HepG2 (cell line): ENCODE data around the gene ZBTB45. TPM values are rescaled to one million over a fixed set of nuclear protein-coding genes. Genes with fewer than 3 reads are reported as not detected.

Experiments used
- E2F5 ChIP-seq: sonication (generic); formaldehyde crosslinking; conservative IDR thresholded peaks from 2 replicates; pipeline ENCODE4 v1.4.0; 2020; ENCODE audit warnings: missing genetic modification reagents
- ESRRA ChIP-seq: sonication (generic); formaldehyde crosslinking; IDR thresholded peaks from 2 replicates; pipeline ENCODE4 v1.5.1; 2020; ENCODE audit warnings: mild to moderate bottlenecking, low read depth, missing genetic modification reagents
- IRF2 ChIP-seq: IDR thresholded peaks from 2 replicates; pipeline ENCODE4 v1.6.1; 2018; ENCODE audit warnings: missing genetic modification reagents, missing compliant biosample characterization
- NONO ChIP-seq, 2 experiments: fragments of 450-650 bp in 1 of 2; sonication (generic) in 1 of 2; formaldehyde crosslinking in 1 of 2; IDR thresholded peaks in 1 of 2; conservative IDR thresholded peaks in 1 of 2; 2 replicates each; pipeline versions ENCODE4 v1.6.1 to v1.8.0; 2017 to 2022; ENCODE audit warnings: mild to moderate bottlenecking in 1 of 2, missing genetic modification reagents in 1 of 2, moderate library complexity in 1 of 2
- YY1 ChIP-seq: IDR thresholded peaks from 2 replicates; pipeline ENCODE4 v1.6.1; 2011; ENCODE audit warnings: low read length, low read depth, moderate library complexity, mild to moderate bottlenecking; ENCODE audit not compliant: insufficient read depth, insufficient replicate concordance
- ZBTB44 ChIP-seq: sonication (generic); formaldehyde crosslinking; IDR thresholded peaks from 2 replicates; pipeline ENCODE4 v1.4.0; 2020; ENCODE audit warnings: missing genetic modification reagents
- ZFP82 ChIP-seq: sonication (generic); formaldehyde crosslinking; IDR thresholded peaks from 2 replicates; pipeline ENCODE4 v1.5.1; 2020; ENCODE audit warnings: mild to moderate bottlenecking, missing genetic modification reagents, borderline replicate concordance
- ZGPAT ChIP-seq: IDR thresholded peaks from 2 replicates; pipeline ENCODE4 v1.6.1; 2016; ENCODE audit warnings: mild to moderate bottlenecking
- ZNF253 ChIP-seq: sonication (generic); formaldehyde crosslinking; IDR thresholded peaks from 2 replicates; pipeline ENCODE4 v1.8.0; 2022; ENCODE audit warnings: mild to moderate bottlenecking, missing genetic modification reagents, borderline replicate concordance
- ZNF460 ChIP-seq: sonication (generic); formaldehyde crosslinking; IDR thresholded peaks from 2 replicates; pipeline ENCODE4 v1.5.1; 2020; ENCODE audit warnings: missing genetic modification reagents, mild to moderate bottlenecking, borderline replicate concordance
- ZNF512B ChIP-seq: sonication (generic); formaldehyde crosslinking; IDR thresholded peaks from 2 replicates; pipeline ENCODE4 v1.5.1; 2020; ENCODE audit warnings: missing genetic modification reagents, mild to moderate bottlenecking, borderline replicate concordance
- ZNF652 ChIP-seq: IDR thresholded peaks from 2 replicates; pipeline ENCODE4 v1.6.1; 2016; ENCODE audit warnings: low read depth, borderline replicate concordance
- ZNF747 ChIP-seq: sonication (generic); formaldehyde crosslinking; IDR thresholded peaks from 2 replicates; pipeline ENCODE4 v1.8.1; 2023; ENCODE audit warnings: missing genetic modification reagents, mild to moderate bottlenecking, borderline replicate concordance
- ZNF749 ChIP-seq: sonication (generic); formaldehyde crosslinking; IDR thresholded peaks from 2 replicates; pipeline ENCODE4 v1.8.0; 2022; ENCODE audit warnings: mild to moderate bottlenecking, missing genetic modification reagents, moderate library complexity, borderline replicate concordance
- ZNF841 ChIP-seq: sonication (generic); formaldehyde crosslinking; IDR thresholded peaks from 2 replicates; pipeline ENCODE4 v1.8.1; 2023; ENCODE audit warnings: missing genetic modification reagents, borderline replicate concordance
- ZSCAN12 ChIP-seq: sonication (generic); formaldehyde crosslinking; IDR thresholded peaks from 2 replicates; pipeline ENCODE4 v1.9.0; 2021; ENCODE audit warnings: mild to moderate bottlenecking, missing genetic modification reagents
- polyA plus RNA-seq, 8 experiments: library from polyadenylated mRNA; depleted of rRNA in 3 of 8; stranded (reverse) in 7 of 8; unstranded in 1 of 8; fragments of >200 nt; fragmentation: Illumina TruSeq in 4 of 8; extraction: Trizol in 4 of 8; gene quantifications; 2 replicates each; pipeline versions ENCODE4 v1.2.1 to v1.2.3, GENCODE V29; 2011 to 2016; ENCODE audit warnings: low read depth in 4 of 8, missing spikeins in 1 of 8, mixed read lengths in 1 of 8; ENCODE audit not compliant: insufficient read depth in 1 of 8
- total RNA-seq, 5 experiments: library from RNA; depleted of rRNA; stranded (reverse); fragments of >200 nt; fragmentation: Illumina TruSeq; extraction: Trizol; gene quantifications; 2 replicates each; pipeline ENCODE4 v1.2.3, GENCODE V29; 2016; ENCODE audit warnings: low read depth in 1 of 5
- TF ChIP-seq, protein P1 (sequence below): sonication (generic); formaldehyde crosslinking; IDR thresholded peaks from 2 replicates; pipeline ENCODE4 v1.8.1; 2023; ENCODE audit warnings: mild to moderate bottlenecking, missing genetic modification reagents, borderline replicate concordance
- TF ChIP-seq, protein P2 (sequence below): sonication (generic); formaldehyde crosslinking; IDR thresholded peaks from 2 replicates; pipeline ENCODE4 v1.9.0; 2022; ENCODE audit warnings: missing genetic modification reagents, mild to moderate bottlenecking, borderline replicate concordance

The ZBTB45 gene
- total and polyA plus RNA-seq, 2 of the 13 experiments (the other 11 are each of a cell fraction or from before 2014, with no cell fraction given) = 3.0 to 3.7 TPM

DNA sequence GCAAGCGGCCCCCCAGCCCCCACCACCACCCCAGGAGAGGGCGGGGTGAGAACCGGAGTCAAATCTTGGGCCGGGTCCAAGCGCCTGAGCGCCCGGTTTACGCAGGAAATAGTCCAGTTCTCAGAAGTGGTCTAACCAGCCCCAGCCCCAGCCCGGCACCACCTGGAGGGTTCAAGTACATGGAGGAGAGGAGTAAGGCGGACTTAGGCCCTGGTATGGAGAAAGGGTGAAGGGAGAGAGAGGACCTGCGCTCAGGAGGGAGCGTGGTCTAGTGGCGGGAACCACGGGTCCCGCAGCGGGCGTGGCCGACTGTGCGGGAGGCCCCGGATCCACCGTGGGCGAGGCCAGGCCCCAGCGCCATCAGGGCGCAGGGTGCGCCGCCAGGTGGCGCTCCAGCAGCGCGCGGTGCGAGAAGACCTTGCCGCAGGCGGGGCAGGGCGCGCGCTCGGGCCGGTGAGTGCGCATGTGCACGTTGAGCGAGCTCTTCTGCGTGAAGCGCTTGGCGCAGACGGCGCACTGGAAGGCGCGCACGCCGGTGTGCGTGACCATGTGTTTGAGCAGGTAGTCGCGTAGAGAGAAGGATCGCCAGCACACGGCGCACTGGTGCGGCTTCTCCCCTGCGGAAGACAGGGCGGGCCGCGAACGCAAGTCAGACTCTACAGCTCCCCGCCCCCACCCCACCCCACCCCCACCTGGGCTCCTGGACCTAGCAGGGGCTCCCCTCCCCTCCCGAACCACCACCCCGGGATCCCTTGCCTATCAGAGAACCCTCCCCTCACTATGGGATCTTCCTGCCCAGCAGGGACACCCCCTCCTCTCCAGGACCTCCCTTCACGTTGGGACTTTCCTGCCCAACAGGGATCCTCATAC lies 5.7 kb downstream of the ZBTB45 start (continued):
- TF ChIP-seq, protein P1, sequence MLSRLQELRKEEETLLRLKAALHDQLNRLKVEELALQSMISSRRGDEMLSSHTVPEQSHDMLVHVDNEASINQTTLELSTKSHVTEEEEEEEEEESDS (CRISPR knock-in tag) = no peak
- no peak for TF ChIP-seq ZNF841 (CRISPR knock-in tag)
- TF ChIP-seq ZNF512B = no peak
- TF ChIP-seq YY1 = peak; percentile 80
- no peak for TF ChIP-seq ZFP82 (CRISPR knock-in tag)
- TF ChIP-seq, protein P2, sequence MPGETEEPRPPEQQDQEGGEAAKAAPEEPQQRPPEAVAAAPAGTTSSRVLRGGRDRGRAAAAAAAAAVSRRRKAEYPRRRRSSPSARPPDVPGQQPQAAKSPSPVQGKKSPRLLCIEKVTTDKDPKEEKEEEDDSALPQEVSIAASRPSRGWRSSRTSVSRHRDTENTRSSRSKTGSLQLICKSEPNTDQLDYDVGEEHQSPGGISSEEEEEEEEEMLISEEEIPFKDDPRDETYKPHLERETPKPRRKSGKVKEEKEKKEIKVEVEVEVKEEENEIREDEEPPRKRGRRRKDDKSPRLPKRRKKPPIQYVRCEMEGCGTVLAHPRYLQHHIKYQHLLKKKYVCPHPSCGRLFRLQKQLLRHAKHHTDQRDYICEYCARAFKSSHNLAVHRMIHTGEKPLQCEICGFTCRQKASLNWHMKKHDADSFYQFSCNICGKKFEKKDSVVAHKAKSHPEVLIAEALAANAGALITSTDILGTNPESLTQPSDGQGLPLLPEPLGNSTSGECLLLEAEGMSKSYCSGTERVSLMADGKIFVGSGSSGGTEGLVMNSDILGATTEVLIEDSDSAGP (CRISPR knock-in tag) = peak; percentile 89
- peak; percentile 72 for TF ChIP-seq ESRRA (CRISPR knock-in tag)
- peak; percentile 50; the same call in 1 of the 2 replicates for TF ChIP-seq ZNF747 (CRISPR knock-in tag)
- peak; percentile 71; the same call in 1 of the 2 replicates for TF ChIP-seq ZGPAT
- no peak for TF ChIP-seq ZNF253 (CRISPR knock-in tag)
- no peak for TF ChIP-seq ZBTB44 (CRISPR knock-in tag)
- TF ChIP-seq IRF2 (CRISPR knock-in tag) = peak; percentile 69; the same call in 1 of the 2 replicates
- TF ChIP-seq ZNF652 (CRISPR knock-in tag) = no peak
- no peak for TF ChIP-seq NONO (IDR thresholded peaks at IDR 0.05)
- TF ChIP-seq NONO (CRISPR knock-in tag; conservative IDR thresholded peaks at IDR 0.05) = peak; percentile 97
- peak; percentile 82 for TF ChIP-seq E2F5 (CRISPR knock-in tag)
- no peak for TF ChIP-seq ZSCAN12
- no peak for TF ChIP-seq ZNF460 (CRISPR knock-in tag)
- peak; percentile 87 for TF ChIP-seq ZNF749 (CRISPR knock-in tag)
